KMS-11 (cell line): ENCODE data around the gene SLC25A17.
"Not testable (repeated sequence)": the region's sequence is repeated elsewhere in the genome, so short reads cannot be mapped to it uniquely, and the experiment has no call there.

Experiments
- H2AFZ ChIP-seq: fragments of 200-600 bp; sonication (generic); 2 replicates; pipeline ENCODE4 v1.6.1; 2016; ENCODE audit warnings: antibody characterized with exemption, mixed run types, low read depth
- H3K27ac ChIP-seq: fragments of 200-600 bp; sonication (generic); 2 replicates; pipeline ENCODE4 v1.6.1; 2016; ENCODE audit warnings: mild to moderate bottlenecking, mixed run types
- H3K27me3 ChIP-seq: fragments of 200-600 bp; sonication (generic); 2 replicates; pipeline ENCODE4 v1.6.1; 2017; ENCODE audit warnings: mild to moderate bottlenecking, low read depth, mixed run types, moderate library complexity; ENCODE audit not compliant: insufficient read depth
- H3K36me3 ChIP-seq: fragments of 200-600 bp; sonication (generic); 2 replicates; pipeline ENCODE4 v1.6.1; 2017; ENCODE audit warnings: mild to moderate bottlenecking, mixed run types; ENCODE audit not compliant: insufficient read depth
- H3K4me1 ChIP-seq: fragments of 200-600 bp; sonication (generic); 2 replicates; pipeline ENCODE4 v1.6.1; 2016; ENCODE audit warnings: mild to moderate bottlenecking, low read depth, mixed run types; ENCODE audit not compliant: poor library complexity, severe bottlenecking
- H3K4me2 ChIP-seq: fragments of 200-600 bp; sonication (generic); 2 replicates; pipeline ENCODE4 v1.7.0; 2016; ENCODE audit warnings: mild to moderate bottlenecking, mixed run types
- H3K4me3 ChIP-seq: fragments of 200-600 bp; sonication (generic); IDR thresholded peaks from 2 replicates; pipeline ENCODE4 v1.6.1; 2017; ENCODE audit warnings: low read depth, low read length, mixed read lengths; ENCODE audit not compliant: insufficient read depth
- H3K79me2 ChIP-seq: fragments of 200-600 bp; sonication (generic); 2 replicates; pipeline ENCODE4 v1.6.1; 2016; ENCODE audit warnings: low read depth, mixed run types; ENCODE audit not compliant: insufficient read depth
- H3K9ac ChIP-seq: fragments of 200-600 bp; sonication (generic); 2 replicates; pipeline ENCODE4 v1.6.1; 2016; ENCODE audit warnings: mild to moderate bottlenecking, mixed run types
- H4K20me1 ChIP-seq: fragments of 200-600 bp; sonication (generic); 2 replicates; pipeline ENCODE4 v1.6.1; 2016; ENCODE audit warnings: mild to moderate bottlenecking, mixed run types; ENCODE audit not compliant: insufficient read depth
- TF ChIP-seq, protein P1 (sequence below): fragments of 200-600 bp; sonication (generic); conservative IDR thresholded peaks from 2 replicates; pipeline ENCODE4 v1.6.1; 2017; ENCODE audit warnings: low read depth, mild to moderate bottlenecking, antibody characterized with exemption, low read length, moderate library complexity, mixed read lengths

Gene SLC25A17

DNA sequence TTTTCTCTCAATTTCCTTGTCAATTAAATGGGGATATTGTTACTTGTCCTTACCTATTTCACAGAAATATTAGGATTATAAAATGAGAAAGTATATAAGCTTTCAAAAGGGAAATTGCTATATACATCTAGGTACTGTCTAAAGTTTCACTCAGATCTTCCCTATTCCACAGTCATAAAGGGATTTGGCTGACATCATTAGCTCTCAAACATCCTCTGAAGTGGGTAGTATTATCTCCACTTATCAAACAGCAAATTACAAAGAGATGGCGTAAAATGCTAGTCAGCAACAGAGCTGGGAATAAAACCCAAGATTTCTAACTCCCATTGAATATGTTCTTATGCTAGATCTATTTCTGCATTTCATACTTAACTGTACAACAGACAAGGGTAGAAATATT, 50.9 kb downstream of the SLC25A17 start:
- no peaks in the 10 kb centered on the region for H3K27me3 ChIP-seq
- H3K36me3 ChIP-seq, result no peaks in the 10 kb centered on the region; the same call in 1 of the 2 replicates

DNA sequence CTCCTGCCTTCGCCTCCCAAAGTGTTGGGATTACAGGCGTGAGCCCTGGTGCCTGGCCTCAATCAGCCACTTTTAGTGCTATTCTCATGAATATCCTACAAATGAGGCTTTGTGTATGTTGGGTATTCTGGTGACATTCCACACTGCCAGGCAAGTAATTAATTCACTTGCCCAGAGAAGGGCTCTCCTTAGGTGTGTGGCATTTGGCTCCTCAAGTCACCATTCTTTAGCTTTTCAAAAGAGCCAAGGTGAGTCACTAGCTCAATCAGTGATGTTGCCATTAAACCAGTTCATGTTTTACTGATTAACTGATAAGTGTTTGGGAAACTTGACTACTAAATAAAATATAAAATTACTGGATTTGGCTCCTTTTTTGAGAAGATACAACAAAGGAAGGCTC, 52.2 kb downstream of the SLC25A17 start:
- TF ChIP-seq, protein P1, sequence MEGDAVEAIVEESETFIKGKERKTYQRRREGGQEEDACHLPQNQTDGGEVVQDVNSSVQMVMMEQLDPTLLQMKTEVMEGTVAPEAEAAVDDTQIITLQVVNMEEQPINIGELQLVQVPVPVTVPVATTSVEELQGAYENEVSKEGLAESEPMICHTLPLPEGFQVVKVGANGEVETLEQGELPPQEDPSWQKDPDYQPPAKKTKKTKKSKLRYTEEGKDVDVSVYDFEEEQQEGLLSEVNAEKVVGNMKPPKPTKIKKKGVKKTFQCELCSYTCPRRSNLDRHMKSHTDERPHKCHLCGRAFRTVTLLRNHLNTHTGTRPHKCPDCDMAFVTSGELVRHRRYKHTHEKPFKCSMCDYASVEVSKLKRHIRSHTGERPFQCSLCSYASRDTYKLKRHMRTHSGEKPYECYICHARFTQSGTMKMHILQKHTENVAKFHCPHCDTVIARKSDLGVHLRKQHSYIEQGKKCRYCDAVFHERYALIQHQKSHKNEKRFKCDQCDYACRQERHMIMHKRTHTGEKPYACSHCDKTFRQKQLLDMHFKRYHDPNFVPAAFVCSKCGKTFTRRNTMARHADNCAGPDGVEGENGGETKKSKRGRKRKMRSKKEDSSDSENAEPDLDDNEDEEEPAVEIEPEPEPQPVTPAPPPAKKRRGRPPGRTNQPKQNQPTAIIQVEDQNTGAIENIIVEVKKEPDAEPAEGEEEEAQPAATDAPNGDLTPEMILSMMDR, result no peak
- Histone ChIP-seq H4K20me1 (no peaks in the 10 kb centered on the region), H3K9ac (no peak overlapping the region), H3K36me3 (no peaks in the 10 kb centered on the region; the same call in 1 of the 2 replicates), H3K27ac (no peak overlapping the region), H3K4me1 (no peaks in the 10 kb centered on the region), H3K79me2 (no peaks in the 10 kb centered on the region), H3K4me2 (no peak overlapping the region), H3K4me3 (no peak overlapping the region), H2AFZ (no peak overlapping the region), H3K27me3 (no peaks in the 10 kb centered on the region)

More for the DNA sequence above, 50.9 kb downstream of the SLC25A17 start:
- H3K79me2 ChIP-seq, result no peaks in the 10 kb centered on the region
- H3K27ac ChIP-seq, result no peak overlapping the region
- no peak overlapping the region for H3K9ac ChIP-seq
- H3K4me2 ChIP-seq, result no peak overlapping the region
- H4K20me1 ChIP-seq, result no peaks in the 10 kb centered on the region
- TF ChIP-seq, protein P1, result no peak
- H3K4me1 ChIP-seq, result no peaks in the 10 kb centered on the region
- no peak overlapping the region for H3K4me3 ChIP-seq
- H2AFZ ChIP-seq, result no peak overlapping the region

DNA sequence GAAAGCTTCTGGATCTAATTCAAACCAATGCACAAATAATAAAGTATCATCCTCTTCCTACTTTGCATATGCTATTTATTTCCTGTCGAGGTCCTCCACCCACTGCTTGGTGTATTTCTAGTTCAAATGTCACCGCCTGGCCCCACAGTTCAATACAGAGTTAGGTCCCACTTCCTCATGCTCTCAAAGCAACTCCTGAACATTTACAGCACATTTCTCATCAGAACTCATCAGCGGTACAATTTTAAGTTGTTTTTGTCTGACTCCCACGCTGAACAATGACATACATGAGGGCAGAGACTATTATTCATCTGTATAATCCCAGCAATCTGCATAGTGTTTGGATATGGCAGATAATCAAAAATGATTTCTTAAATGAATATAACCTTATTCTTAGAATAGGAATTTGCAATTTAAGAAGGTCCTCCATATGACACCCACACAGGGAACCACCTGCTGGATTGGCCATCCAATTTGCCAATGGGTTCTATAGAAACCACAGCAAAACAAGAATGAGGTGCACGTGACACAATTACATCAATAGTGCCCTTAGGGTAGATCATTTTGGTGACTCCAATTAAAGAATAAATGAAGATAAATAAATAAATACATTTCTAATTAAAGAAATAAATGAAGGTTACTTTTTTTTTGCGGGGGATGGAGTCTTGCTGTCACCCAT, 54.2 kb downstream of the SLC25A17 start:
- no peak overlapping the region for H3K27ac ChIP-seq
- TF ChIP-seq, protein P1, result no peak
- no peak overlapping the region for H2AFZ ChIP-seq
- no peaks in the 10 kb centered on the region for H4K20me1 ChIP-seq
- H3K79me2 ChIP-seq, result no peaks in the 10 kb centered on the region
- no peak overlapping the region for H3K9ac ChIP-seq
- no peak overlapping the region for H3K4me3 ChIP-seq
- H3K36me3 ChIP-seq, result no peaks in the 10 kb centered on the region
- no peaks in the 10 kb centered on the region for H3K27me3 ChIP-seq
- no peaks in the 10 kb centered on the region for H3K4me1 ChIP-seq
- no peak overlapping the region for H3K4me2 ChIP-seq

DNA sequence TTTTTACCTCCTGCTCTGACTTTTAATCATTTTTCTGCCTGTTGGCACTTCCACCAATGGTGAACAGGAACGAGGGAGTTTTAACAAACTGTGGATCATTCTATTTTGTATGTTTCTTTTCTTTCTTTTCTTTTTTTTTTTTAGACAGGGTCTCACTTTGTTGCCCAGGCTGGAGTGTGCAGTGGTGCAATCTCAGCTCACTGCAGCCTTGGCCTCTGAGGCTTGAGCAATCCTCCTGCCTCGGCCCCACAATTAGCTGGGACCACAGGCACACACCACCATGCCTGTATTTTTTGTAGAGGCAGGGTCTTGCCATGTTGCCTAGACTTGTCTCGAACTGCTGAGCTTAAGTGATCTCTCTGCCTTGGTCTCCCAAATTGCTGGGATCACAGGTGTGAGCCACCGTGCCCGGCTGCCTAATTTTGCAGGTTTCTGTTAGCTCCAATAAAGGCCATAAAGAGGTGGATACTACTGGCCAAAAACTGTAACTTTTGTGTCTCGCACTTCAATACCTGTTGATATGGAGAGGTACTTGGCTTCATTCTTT, 59.8 kb downstream of the SLC25A17 start:
- no peak overlapping the region for H3K27ac ChIP-seq
- TF ChIP-seq, protein P1, result no peak
- no peak overlapping the region for H2AFZ ChIP-seq
- H3K27me3 ChIP-seq, result no peaks in the 10 kb centered on the region
- no peak overlapping the region for H3K4me3 ChIP-seq
- H4K20me1 ChIP-seq, result no peaks in the 10 kb centered on the region
- no peak overlapping the region for H3K9ac ChIP-seq
- no peaks in the 10 kb centered on the region for H3K36me3 ChIP-seq
- no peak overlapping the region for H3K4me2 ChIP-seq
- H3K79me2 ChIP-seq, result no peaks in the 10 kb centered on the region
- H3K4me1 ChIP-seq, result no peaks in the 10 kb centered on the region

DNA sequence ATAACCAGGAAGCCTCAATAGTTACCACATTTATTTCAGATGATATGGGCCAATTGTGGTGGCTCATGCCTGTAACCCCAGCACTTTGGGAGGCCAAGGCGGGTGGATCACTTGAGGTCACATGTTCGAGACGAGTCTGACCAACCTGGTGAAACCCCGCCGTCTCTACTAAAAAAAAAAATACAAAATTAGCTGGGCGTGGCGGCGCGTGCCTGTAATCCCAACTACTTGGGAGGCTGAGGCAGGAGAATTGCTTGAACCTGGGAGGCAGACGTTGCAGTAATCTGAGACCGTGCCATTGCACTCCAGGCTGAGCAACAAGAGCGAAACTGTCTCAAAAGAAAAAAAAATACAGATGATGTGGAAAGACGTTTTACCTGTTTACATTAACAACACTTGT, 60.3 kb downstream of the SLC25A17 start:
- H3K27ac ChIP-seq, H3K4me2 ChIP-seq: not testable (repeated sequence)

More for the DNA sequence above, 60.3 kb downstream of the SLC25A17 start:
- H3K4me3 ChIP-seq, H4K20me1 ChIP-seq, H3K4me1 ChIP-seq, H2AFZ ChIP-seq, H3K27me3 ChIP-seq, H3K36me3 ChIP-seq, H3K79me2 ChIP-seq, H3K9ac ChIP-seq: not testable (repeated sequence)
